AG09309 (cell line): ENCODE measurements around the gene PARP14.
"Not testable (repeated sequence)": the region's sequence is repeated elsewhere in the genome, so short reads cannot be mapped to it uniquely, and the experiment has no call there.

Experiments
- DNase-seq: peaks from one replicate; pipeline ENCODE4 v3.0.0-alpha.2; 2010; ENCODE audit warnings: low read depth
- H3K4me3 ChIP-seq: 2 replicates; pipeline ENCODE4 v1.5.1; 2011; ENCODE audit warnings: mild to moderate bottlenecking, low read depth, low read length, moderate library complexity; ENCODE audit not compliant: control insufficient read depth
- CTCF ChIP-seq: IDR thresholded peaks from 2 replicates; pipeline ENCODE4 v1.5.1; 2011; ENCODE audit warnings: mild to moderate bottlenecking, low read depth, low read length, inconsistent platforms; ENCODE audit not compliant: insufficient read depth, control insufficient read depth; ENCODE audit errors: missing control alignments

PARP14 gene

GRCh38 chr3:122680475-122681283 lies at the start of gene PARP14:
TSS of gene PARP14 (plus strand) at chr3:122680839. CDS start at chr3:122680884, 45 bp downstream.
- TF ChIP-seq CTCF = no peak
- DNase-seq = peak; percentile 21
- H3K4me3 ChIP-seq = peak within 1 kb of the TSS; percentile 86

DNA sequence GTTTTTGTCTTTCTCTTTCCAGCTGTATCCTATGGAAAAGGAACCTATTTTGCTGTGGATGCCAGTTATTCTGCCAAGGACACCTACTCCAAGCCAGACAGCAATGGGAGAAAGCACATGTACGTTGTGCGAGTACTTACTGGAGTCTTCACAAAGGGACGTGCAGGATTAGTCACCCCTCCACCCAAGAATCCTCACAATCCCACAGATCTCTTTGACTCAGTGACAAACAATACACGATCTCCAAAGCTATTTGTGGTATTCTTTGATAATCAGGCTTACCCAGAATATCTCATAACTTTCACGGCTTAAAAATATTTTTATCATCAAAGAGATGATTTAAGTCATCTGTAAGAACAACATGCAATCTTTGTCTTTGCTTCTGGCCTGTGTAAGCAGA lies 44.9 kb upstream of the PARP14 start:
- DNase-seq = no peak
- no peak for TF ChIP-seq CTCF
- H3K4me3 ChIP-seq = no peak overlapping the region

DNA sequence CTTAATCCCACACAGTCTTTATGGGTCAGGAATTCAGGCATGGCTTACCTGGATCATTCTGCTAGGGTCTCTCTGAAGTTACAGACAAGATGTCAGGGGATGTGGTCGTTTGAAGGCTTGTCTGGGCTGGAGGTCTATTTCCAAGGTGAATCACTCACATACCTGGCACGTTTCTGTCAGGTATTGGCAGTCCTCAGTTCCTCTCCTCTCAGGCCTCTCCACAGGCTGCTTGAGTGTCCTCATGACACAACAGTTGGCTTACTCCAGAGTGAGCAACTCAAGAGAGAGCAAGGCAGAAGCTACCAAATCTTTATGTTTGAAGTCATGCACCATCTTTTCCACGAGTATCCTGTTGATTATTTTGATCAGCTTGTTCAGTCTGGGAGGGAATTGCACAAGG lies 43.9 kb upstream of the PARP14 start:
- TF ChIP-seq CTCF = no peak
- DNase-seq = no peak

DNA sequence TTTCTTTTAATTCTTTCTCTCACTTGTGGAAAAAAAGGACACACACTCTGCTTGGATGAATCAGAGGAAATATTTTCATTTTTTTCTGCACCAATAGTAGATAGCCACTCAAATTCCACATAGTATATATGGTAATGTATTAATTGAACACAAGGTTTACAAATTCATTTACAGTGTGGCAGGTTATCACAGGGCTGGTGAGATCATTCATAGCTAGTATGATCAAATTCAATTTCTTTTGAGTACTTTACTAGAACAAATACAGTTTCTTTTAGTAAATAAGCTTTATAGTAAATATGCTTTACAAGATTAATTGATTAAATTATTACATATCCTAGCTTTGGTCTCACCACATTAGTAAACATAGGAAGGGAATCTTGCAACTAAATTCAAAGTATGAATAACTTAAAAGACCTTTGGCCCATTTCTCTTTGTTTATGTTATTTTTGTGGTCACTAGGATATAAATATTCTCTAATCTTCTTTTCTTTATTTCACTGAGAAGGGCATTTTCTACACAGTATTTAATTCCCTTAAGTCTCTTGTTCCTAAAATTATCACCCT lies 40.1 kb upstream of the PARP14 start:
- TF ChIP-seq CTCF = no peak
- DNase-seq = no peak
- no peak overlapping the region for H3K4me3 ChIP-seq

More for the DNA sequence above, 43.9 kb upstream of the PARP14 start:
- no peak overlapping the region for H3K4me3 ChIP-seq

DNA sequence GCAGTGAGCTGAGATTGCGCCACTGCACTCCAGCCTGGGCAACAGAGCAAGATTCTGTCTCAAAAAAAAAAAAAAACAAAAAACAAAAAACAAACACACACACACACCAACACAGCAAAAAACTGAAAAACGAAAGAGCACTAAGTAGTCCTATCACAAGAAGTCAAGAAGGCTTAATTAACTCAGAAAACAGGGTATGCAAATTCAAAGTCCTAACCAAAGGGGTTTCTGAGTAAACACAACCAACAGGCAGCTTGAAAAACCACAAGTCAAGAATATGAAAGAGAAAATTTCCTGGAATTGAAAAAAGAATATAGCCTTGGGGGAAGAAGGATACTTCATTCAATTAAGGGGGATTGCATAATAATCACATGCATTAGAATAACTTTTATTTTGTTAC lies 37.7 kb upstream of the PARP14 start:
- TF ChIP-seq CTCF = no peak
- DNase-seq = no peak
- no peak overlapping the region for H3K4me3 ChIP-seq

GRCh38 chr3:122646146-122646988 lies 34.3 kb upstream of the PARP14 start:
- no peak for DNase-seq
- H3K4me3 ChIP-seq = no peak overlapping the region
- TF ChIP-seq CTCF = no peak

DNA sequence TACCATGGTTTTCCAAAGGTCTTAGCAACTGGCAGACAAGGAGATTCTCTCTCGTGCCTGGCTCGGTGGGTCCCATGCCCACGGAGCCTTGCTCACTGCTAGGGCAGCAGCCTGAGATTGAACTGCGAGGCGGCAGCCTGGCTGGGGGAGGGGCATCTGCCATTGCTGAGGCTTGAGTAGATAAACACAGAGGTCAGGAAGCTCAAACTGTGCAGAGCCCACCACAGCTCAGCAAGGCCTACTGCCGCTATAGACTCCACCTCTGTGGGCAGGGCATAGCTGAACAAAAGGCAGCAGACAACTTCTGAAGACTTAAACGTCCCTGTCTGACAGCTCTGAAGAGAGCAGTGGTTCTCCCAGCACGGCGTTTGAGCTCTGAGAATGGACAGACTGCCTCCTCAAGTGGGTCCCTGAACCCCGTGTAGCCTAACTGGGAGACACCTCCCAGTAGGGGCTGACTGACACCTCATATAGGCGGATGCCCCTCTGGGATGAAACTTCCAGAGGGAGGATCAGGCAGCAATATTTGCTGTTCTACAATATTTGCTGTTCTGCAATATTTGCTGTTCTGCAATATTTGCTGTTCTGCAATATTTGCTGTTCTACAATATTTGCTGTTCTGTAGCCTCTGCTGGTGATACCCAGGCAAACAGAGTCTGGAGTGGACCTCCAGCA lies 29.3 kb upstream of the PARP14 start:
- H3K4me3 ChIP-seq, DNase-seq: not testable (repeated sequence)

DNA sequence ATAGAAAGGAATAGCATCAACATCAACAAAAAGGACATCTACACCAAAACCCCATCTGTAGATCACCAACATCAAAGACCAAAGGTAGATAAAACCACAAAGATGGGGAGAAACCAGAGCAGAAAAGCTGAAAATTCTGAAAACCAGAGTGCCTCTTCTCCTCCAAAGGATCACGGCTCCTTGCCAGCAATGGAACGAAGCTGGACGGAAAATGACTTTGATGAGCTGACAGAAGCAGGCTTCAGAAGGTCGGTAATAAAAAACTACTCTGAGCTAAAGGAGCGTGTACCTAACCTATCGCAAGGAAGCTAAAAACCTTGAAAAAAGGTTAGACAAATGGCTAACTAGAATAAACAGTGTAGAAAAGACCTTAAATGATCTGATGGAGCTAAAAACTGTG lies 28.7 kb upstream of the PARP14 start:
- DNase-seq, H3K4me3 ChIP-seq: not testable (repeated sequence)

DNA sequence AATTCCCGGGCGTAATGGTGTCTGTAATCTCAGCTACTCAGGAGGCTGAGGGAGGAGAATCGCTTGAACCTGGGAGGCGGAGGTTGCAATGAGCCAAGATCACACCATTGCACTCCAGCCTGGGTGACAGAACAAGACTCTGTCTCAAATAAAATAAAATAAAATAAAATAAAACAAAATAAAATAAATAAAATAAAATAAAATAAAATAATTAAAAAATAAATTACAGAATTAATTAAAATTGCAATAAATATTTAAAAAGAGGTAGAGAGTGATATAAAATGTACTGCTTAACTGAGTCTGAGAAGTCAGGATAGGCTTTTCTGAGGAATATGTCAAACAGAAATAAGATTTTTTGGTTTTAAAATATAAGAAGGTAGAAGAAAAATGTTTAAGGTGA lies 22.3 kb upstream of the PARP14 start:
- not testable (repeated sequence) for H3K4me3 ChIP-seq, DNase-seq
